K562 (cell line): Measurements from ENCODE around the gene DRD1. TPM values are rescaled to one million over a fixed set of nuclear protein-coding genes. Genes with fewer than 3 reads are reported as not detected.

Experiments used
- ATAC-seq: fragments of 200-7000 bp; cut with Tn5 transposase; 3 replicates; pipeline ENCODE4 v1.9.1; 2020; ENCODE audit warnings: moderate library complexity
- BruUV-seq: library from RNA; stranded (reverse); fragments of 400-500 nt; replicated peaks from 2 replicates; lab custom pipeline; 2021; lab: Mats Ljungman, UMichigan
- CTCF ChIA-PET: fragments of 300-600 bp; formaldehyde crosslinking; extraction: SDS; loops from one replicate; lab custom pipeline; 2021; ENCODE audit warnings: low intra/inter-chr PET ratio; lab: Yijun Ruan, JAX
- POLR2A ChIA-PET: fragments of 300-600, 350-650 bp; sonication (Branson Sonifier 250); formaldehyde crosslinking; extraction: SDS; loops from one replicate; lab custom pipeline; 2021; ENCODE audit warnings: antibody characterized with exemption, inconsistent platforms; lab: Yijun Ruan, JAX
- DNase-seq, 4 experiments: peaks; one replicate each; pipeline versions ENCODE4 v3.0.0 to v3.0.0-alpha.2; 2011 to 2018; ENCODE audit warnings: low spot score in 3 of 4, mixed read lengths in 3 of 4; ENCODE audit errors: extremely low read depth in 1 of 4
- FAIRE-seq: peaks from 2 replicates; lab custom pipeline; 2011; peaks lifted over from hg19 to GRCh38; lab: Jason Lieb, UNC
- H2AFZ ChIP-seq: 2 replicates; pipeline ENCODE4 v1.6.0; 2011; ENCODE audit warnings: low read depth, low read length, control low read depth, inconsistent platforms
- H3K27ac ChIP-seq: fragments of 200-600 bp; 3 replicates; pipeline ENCODE4 v1.8.0; 2011; ENCODE audit warnings: low read depth, mild to moderate bottlenecking, control low read depth, inconsistent platforms, low read length, moderate library complexity, mixed read lengths; ENCODE audit errors: extremely low read depth
- H3K27me3 ChIP-seq, 2 experiments: fragments of 300-600 bp in 1 of 2; 2 replicates in 1 of 2; 3 replicates in 1 of 2; pipeline versions ENCODE4 v1.6.0 to v1.8.0; 2011; ENCODE audit warnings: inconsistent platforms in 2 of 2, low read length in 2 of 2, mild to moderate bottlenecking in 1 of 2, mixed read lengths in 1 of 2, moderate library complexity in 1 of 2; ENCODE audit not compliant: control insufficient read depth in 2 of 2, insufficient read depth in 2 of 2
- H3K36me3 ChIP-seq: fragments of 300-600 bp; 3 replicates; pipeline ENCODE4 v1.8.0; 2011; ENCODE audit warnings: mild to moderate bottlenecking, low read length, inconsistent platforms; ENCODE audit not compliant: control insufficient read depth, insufficient read depth
- H3K4me1 ChIP-seq, 2 experiments: fragments of 200-600 bp in 1 of 2; replicated peaks in 1 of 2; 2 replicates in 1 of 2; 3 replicates in 1 of 2; pipeline versions ENCODE4 v1.5.1 to v1.8.0; 2011; ENCODE audit warnings: inconsistent platforms in 2 of 2, low read length in 2 of 2, mild to moderate bottlenecking in 1 of 2, mixed read lengths in 1 of 2, moderate library complexity in 1 of 2; ENCODE audit not compliant: control insufficient read depth in 2 of 2, insufficient read depth in 2 of 2
- H3K4me2 ChIP-seq: 2 replicates; pipeline ENCODE4 v1.6.1; 2011; ENCODE audit warnings: low read length, control low read depth, inconsistent platforms, mixed read lengths; ENCODE audit not compliant: insufficient read depth
- H3K4me3 ChIP-seq: fragments of 200-600 bp; sonication (generic), shearing (Covaris generic); 2 replicates; pipeline ENCODE4 v1.5.1; 2016; ENCODE audit warnings: control low read depth, inconsistent platforms
- H3K79me2 ChIP-seq: fragments of 200-600 bp; 3 replicates; pipeline ENCODE4 v1.8.0; 2011; ENCODE audit warnings: low read length, inconsistent platforms; ENCODE audit not compliant: control insufficient read depth, insufficient read depth
- H3K9ac ChIP-seq, 2 experiments: 2 replicates each; pipeline versions ENCODE4 v1.6.0 to v1.6.1; 2011; ENCODE audit warnings: low read depth in 2 of 2, low read length in 2 of 2, control low read depth in 1 of 2, inconsistent platforms in 1 of 2, mild to moderate bottlenecking in 1 of 2, mixed read lengths in 1 of 2; ENCODE audit not compliant: insufficient read depth in 1 of 2
- H3K9me1 ChIP-seq: one replicate; pipeline ENCODE4 v1.6.0; 2011; ENCODE audit warnings: inconsistent platforms, mild to moderate bottlenecking, low read length, moderate library complexity; ENCODE audit not compliant: control insufficient read depth, insufficient read depth
- H3K9me3 ChIP-seq: replicated peaks from 2 replicates; pipeline ENCODE4 v1.5.1; 2011; ENCODE audit warnings: low read depth, low read length, inconsistent platforms; ENCODE audit not compliant: control insufficient read depth, insufficient read depth
- H4K20me1 ChIP-seq: replicated peaks from 2 replicates; pipeline ENCODE4 v1.6.1; 2011; ENCODE audit warnings: low read length, inconsistent platforms, mixed read lengths; ENCODE audit not compliant: control insufficient read depth, insufficient read depth
- ATF7 ChIP-seq: fragments of 450-650 bp; IDR thresholded peaks from 2 replicates; pipeline ENCODE4 v1.7.1; 2014; ENCODE audit warnings: mild to moderate bottlenecking, moderate library complexity
- BCL6 ChIP-seq: fragments of 250-450 bp; sonication (Bioruptor Pico); IDR thresholded peaks from 2 replicates; pipeline ENCODE4 v1.4.0; 2020
- FOXK1 ChIP-seq: sonication (generic); formaldehyde crosslinking; IDR thresholded peaks from 2 replicates; pipeline ENCODE4 v1.8.0; 2022; ENCODE audit warnings: missing genetic modification reagents, mild to moderate bottlenecking, borderline replicate concordance
- HNRNPK ChIP-seq: fragments of 200-400 bp; formaldehyde crosslinking; IDR thresholded peaks from one replicate; pipeline ENCODE4 v1.6.1; 2018; ENCODE audit warnings: mild to moderate bottlenecking, low read depth, low read length; ENCODE audit not compliant: poor library complexity, severe bottlenecking
- IRF2 ChIP-seq: sonication (generic); formaldehyde crosslinking; IDR thresholded peaks from 2 replicates; pipeline ENCODE4 v1.8.1; 2022; ENCODE audit warnings: mild to moderate bottlenecking, missing genetic modification reagents
- KLF16 ChIP-seq: IDR thresholded peaks from 2 replicates; pipeline ENCODE4 v1.6.1; 2016; ENCODE audit warnings: antibody characterized with exemption
- MGA ChIP-seq: fragments of 450-650 bp; IDR thresholded peaks from 2 replicates; pipeline ENCODE4 v1.6.1; 2016; ENCODE audit warnings: mild to moderate bottlenecking, moderate library complexity
- ZNF217 ChIP-seq: sonication (generic); formaldehyde crosslinking; IDR thresholded peaks from 2 replicates; pipeline ENCODE4 v1.8.0; 2022; ENCODE audit warnings: mild to moderate bottlenecking, missing genetic modification reagents
- ZNF77 ChIP-seq: fragments of 250-450 bp; sonication (Bioruptor Pico); IDR thresholded peaks from 2 replicates; pipeline ENCODE4 v1.5.0; 2020
- ZNF780A ChIP-seq: fragments of 250-450 bp; sonication (Bioruptor Pico); IDR thresholded peaks from 2 replicates; pipeline ENCODE4 v1.5.0; 2021; ENCODE audit warnings: mild to moderate bottlenecking
- ZNF785 ChIP-seq: fragments of 250-450 bp; sonication (Bioruptor Pico); IDR thresholded peaks from 2 replicates; pipeline ENCODE4 v1.4.0; 2020; ENCODE audit warnings: mild to moderate bottlenecking
- WGBS: fragments of 100-300 bp; shearing (Covaris generic); methylation state at CpG from one replicate; pipeline ENCODE4 v1.1.6; 2016; ENCODE audit warnings: low coverage, mixed read lengths; ENCODE audit not compliant: insufficient coverage; ENCODE audit errors: missing lambda C conversion rate; 5-methylcytosine and 5-hydroxymethylcytosine counted together
- in situ Hi-C: fragments of 300-500 bp; cut with MboI; formaldehyde crosslinking; loops from 4 replicates; pipeline ENCODE4 v1.15.0; 2018; ENCODE audit warnings: inconsistent platforms, mixed read lengths
- intact Hi-C: fragments of 100-400 bp; cut with micrococcal nuclease; formaldehyde crosslinking; loops from 2 replicates; pipeline ENCODE4 v1.14.2; 2022
- polyA plus RNA-seq, 8 experiments: library from polyadenylated mRNA; depleted of rRNA in 4 of 8; stranded (reverse) in 5 of 8; unstranded in 3 of 8; fragments of >200 nt; fragmentation: Nextera tagmentation in 2 of 8; fragmentation: Illumina TruSeq in 1 of 8; extraction: Ambion mirVana in 2 of 8; extraction: Trizol in 1 of 8; gene quantifications; 2 replicates each; pipeline versions ENCODE4 v1.2.1 to v1.2.3, GENCODE V29; 2011 to 2014; ENCODE audit warnings: inconsistent platforms in 1 of 8, missing spikeins in 1 of 8
- total RNA-seq, 7 experiments: library from RNA; depleted of rRNA in 6 of 7; stranded (reverse); fragments of >200 nt in 6 of 7; fragmentation: Illumina TruSeq in 2 of 7; extraction: Trizol in 2 of 7; gene quantifications; 2 replicates each; pipeline versions ENCODE4 v1.2.1 to v1.2.3, GENCODE V29; 2011 to 2021; ENCODE audit warnings: low replicate concordance in 1 of 7
- TF ChIP-seq, protein P1 (sequence below): fragments of 250-450 bp; sonication (Bioruptor Pico); IDR thresholded peaks from 2 replicates; pipeline ENCODE4 v1.9.0; 2021; ENCODE audit warnings: mild to moderate bottlenecking

DRD1 gene
- total and polyA plus RNA-seq, 9 of the 15 experiments (the other 6 are each of a cell fraction or from before 2014, with no cell fraction given) = not detected

DNA sequence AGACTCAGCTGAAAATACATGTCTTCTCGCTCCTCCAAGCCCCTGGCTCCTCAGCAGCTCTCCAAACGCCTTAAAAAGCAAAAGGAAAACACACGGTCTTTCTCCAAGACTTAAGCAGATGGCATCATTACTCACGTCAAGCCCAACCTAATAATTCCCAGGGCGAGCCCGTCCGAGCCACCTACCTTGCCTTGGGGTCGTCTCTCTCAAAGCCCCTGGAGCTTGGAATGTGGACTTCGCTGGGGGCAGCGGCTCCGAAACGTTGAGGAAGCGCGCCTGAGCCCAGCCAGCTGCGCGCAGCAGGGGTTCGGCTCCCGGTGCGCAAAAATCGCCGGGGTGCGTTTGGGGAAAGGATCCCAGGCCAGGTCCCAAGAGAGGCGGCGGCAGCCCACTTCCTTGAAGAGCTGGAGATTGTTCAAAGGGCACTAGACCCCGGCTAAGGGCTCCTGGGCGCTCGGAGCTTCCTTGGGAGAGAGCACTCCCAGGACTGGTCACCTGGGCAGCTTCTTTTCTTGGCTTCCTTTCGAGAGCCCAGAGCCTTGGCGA, 395 bp downstream of the DRD1 start:
- ChIA-PET POLR2A (interaction anchor here (0.7 kb wide), 1 partner anchor 46 kb away, joined by 3 read pairs; no protein-coding TSS in a partner anchor), CTCF (interaction anchor here (0.7 kb wide), 1 partner anchor 493 kb away, joined by 3 read pairs; no protein-coding TSS in a partner anchor)
- no peak overlapping the region for H2AFZ ChIP-seq
- no peak overlapping the region for H3K27ac ChIP-seq
- FAIRE-seq (no peak), DNase-seq (no peak), ATAC-seq (no peak)
- intact Hi-C loops = loop anchor here (2.0 kb wide), 1 partner anchor 493 kb away; no protein-coding TSS in a partner anchor
- WGBS = 3% methylated on average over 26 of the region's 29 CpGs
- no peaks in the 10 kb centered on the region for H3K9me3 ChIP-seq
- H3K4me1 ChIP-seq = peaks cover 0 to 10% of the 10 kb centered on the region in 2 experiments; a peak in 1 of 5 replicates
- no peaks in the 10 kb centered on the region for H3K79me2 ChIP-seq
- no peaks in the 10 kb centered on the region for H3K36me3 ChIP-seq
- H3K27me3 ChIP-seq = peaks cover 32 to 54% of the 10 kb centered on the region in 2 experiments
- in situ Hi-C loops = loop anchor here (10.0 kb wide), 1 partner anchor 1429 kb away; no protein-coding TSS in a partner anchor
- H3K4me2 ChIP-seq = no peak overlapping the region
- H3K4me3 ChIP-seq = no peak overlapping the region
- no TSS peak for BruUV-seq
- H3K9me1 ChIP-seq = no peaks in the 10 kb centered on the region
- H3K9ac ChIP-seq = no peak overlapping the region
- no peaks in the 10 kb centered on the region; the same call in 1 of the 2 replicates for H4K20me1 ChIP-seq
- TF ChIP-seq ZNF77 (CRISPR knock-in tag) (no peak), KLF16 (no peak), ZNF217 (CRISPR knock-in tag) (no peak), ZNF780A (no peak), BCL6 (CRISPR knock-in tag) (no peak), MGA (no peak), ATF7 (no peak), HNRNPK (no peak), FOXK1 (CRISPR knock-in tag) (no peak), IRF2 (CRISPR knock-in tag) (no peak), ZNF785 (CRISPR knock-in tag) (no peak)
- TF ChIP-seq, protein P1, sequence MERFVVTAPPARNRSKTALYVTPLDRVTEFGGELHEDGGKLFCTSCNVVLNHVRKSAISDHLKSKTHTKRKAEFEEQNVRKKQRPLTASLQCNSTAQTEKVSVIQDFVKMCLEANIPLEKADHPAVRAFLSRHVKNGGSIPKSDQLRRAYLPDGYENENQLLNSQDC (CRISPR knock-in tag) = no peak
